GM21825 (cell line): ENCODE results near the gene COL26A1.
"Not testable (repeated sequence)": the region's sequence is repeated elsewhere in the genome, so short reads cannot be mapped to it uniquely, and the experiment has no call there.

Experiments used
- ATAC-seq: cut with Tn5 transposase; IDR thresholded peaks from one replicate; pipeline ENCODE4 v1.9.1; 2021; ENCODE audit warnings: mild to moderate bottlenecking, moderate library complexity; ENCODE audit not compliant: unreplicated experiment

COL26A1 gene

GRCh38 chr7:101488826-101489572 lies 126.3 kb downstream of the COL26A1 start:
- no peak for ATAC-seq

- ATAC-seq, result not testable (repeated sequence)
Measured at GRCh38 chr7:101490439-101490838, 127.8 kb downstream of the COL26A1 start.

- ATAC-seq, result not testable (repeated sequence)
Measured at GRCh38 chr7:101491442-101491841, 128.8 kb downstream of the COL26A1 start.

GRCh38 chr7:101494602-101495329 lies 132.1 kb downstream of the COL26A1 start:
- ATAC-seq, result no peak

GRCh38 chr7:101496017-101496416 lies 133.3 kb downstream of the COL26A1 start:
- ATAC-seq, result no peak

- ATAC-seq, result no peak
Measured at GRCh38 chr7:101501351-101501750, 138.7 kb downstream of the COL26A1 start.

- ATAC-seq, result no peak
Measured at GRCh38 chr7:101502466-101503098, 139.9 kb downstream of the COL26A1 start.

GRCh38 chr7:101505510-101505909 lies 142.8 kb downstream of the COL26A1 start:
- ATAC-seq, result not testable (repeated sequence)

- no peak for ATAC-seq
Measured at GRCh38 chr7:101506531-101506930, 143.9 kb downstream of the COL26A1 start.

- no peak for ATAC-seq
Measured at GRCh38 chr7:101507327-101507726, 144.7 kb downstream of the COL26A1 start.

GRCh38 chr7:101507791-101508252 lies 145.1 kb downstream of the COL26A1 start:
- no peak for ATAC-seq

- ATAC-seq, result no peak
Measured at GRCh38 chr7:101510297-101510696, 147.6 kb downstream of the COL26A1 start.

GRCh38 chr7:101511965-101512364 lies 149.3 kb downstream of the COL26A1 start:
- no peak for ATAC-seq

- ATAC-seq, result no peak
Measured at GRCh38 chr7:101516851-101517250, 154.2 kb downstream of the COL26A1 start.

- ATAC-seq, result no peak
Measured at GRCh38 chr7:101517304-101517703, 154.6 kb downstream of the COL26A1 start.

- no peak for ATAC-seq
Measured at GRCh38 chr7:101518336-101518735, 155.7 kb downstream of the COL26A1 start.

- ATAC-seq, result no peak
Measured at GRCh38 chr7:101519324-101520023, 156.8 kb downstream of the COL26A1 start.

- no peak for ATAC-seq
Measured at GRCh38 chr7:101521430-101521925, 158.8 kb downstream of the COL26A1 start.

- no peak for ATAC-seq
Measured at GRCh38 chr7:101522021-101522420, 159.3 kb downstream of the COL26A1 start.

- no peak for ATAC-seq
Measured at GRCh38 chr7:101527844-101528667, 165.4 kb downstream of the COL26A1 start.
